ENCODE measurements around the gene GNAI2. TPM values are rescaled to one million over a fixed set of nuclear protein-coding genes. Genes with fewer than 3 reads are reported as not detected.
"Not testable (repeated sequence)": the region's sequence is repeated elsewhere in the genome, so short reads cannot be mapped to it uniquely, and the experiment has no call there.

The GNAI2 gene
- total RNA-seq, 1 donor from 2014 or later, result 300 TPM

- no peak for DNase-seq (ENCODE audit: low read depth)
Measured at GRCh38 chr3:50204804-50205412, 31.1 kb upstream of the GNAI2 start, which contains the start of gene SLC38A3. TSS of gene SLC38A3 (plus strand) at chr3:50205271. CDS start at chr3:50214200, 8,929 bp downstream.

GRCh38 chr3:50205413-50206276 lies 30.4 kb upstream of the GNAI2 start:
- no peak for DNase-seq (ENCODE audit: low read depth)

GRCh38 chr3:50207359-50208042 lies 28.5 kb upstream of the GNAI2 start:
- no peak for DNase-seq (ENCODE audit: low read depth)

- DNase-seq (ENCODE audit: low read depth), result no peak
Measured at GRCh38 chr3:50208677-50209344, 27.2 kb upstream of the GNAI2 start.

- no peak for DNase-seq (ENCODE audit: low read depth)
Measured at GRCh38 chr3:50210176-50210509, 25.9 kb upstream of the GNAI2 start.

- DNase-seq (ENCODE audit: low read depth), result no peak
Measured at GRCh38 chr3:50210510-50211367, 25.3 kb upstream of the GNAI2 start.

- not testable (repeated sequence) for DNase-seq (ENCODE audit: low read depth)
Measured at GRCh38 chr3:50211368-50211717, 24.7 kb upstream of the GNAI2 start.

GRCh38 chr3:50211930-50212329 lies 24.1 kb upstream of the GNAI2 start:
- peak; percentile 84 for DNase-seq (ENCODE audit: low read depth)

GRCh38 chr3:50212502-50212901 lies 23.5 kb upstream of the GNAI2 start:
- no peak for DNase-seq (ENCODE audit: low read depth)

- DNase-seq (ENCODE audit: low read depth), result no peak
Measured at GRCh38 chr3:50212971-50213370, 23.0 kb upstream of the GNAI2 start.

GRCh38 chr3:50213373-50213772 lies 22.6 kb upstream of the GNAI2 start:
- DNase-seq (ENCODE audit: low read depth), result no peak

GRCh38 chr3:50214824-50215223 lies 21.2 kb upstream of the GNAI2 start:
- DNase-seq (ENCODE audit: low read depth), result no peak

GRCh38 chr3:50215529-50215928 lies 20.5 kb upstream of the GNAI2 start:
- DNase-seq (ENCODE audit: low read depth), result no peak

GRCh38 chr3:50217681-50218080 lies 18.3 kb upstream of the GNAI2 start:
- no peak for DNase-seq (ENCODE audit: low read depth)

GRCh38 chr3:50218448-50218847 lies 17.6 kb upstream of the GNAI2 start:
- no peak for DNase-seq (ENCODE audit: low read depth)

GRCh38 chr3:50219285-50219684 lies 16.7 kb upstream of the GNAI2 start:
- DNase-seq (ENCODE audit: low read depth), result no peak

GRCh38 chr3:50220109-50220508 lies 15.9 kb upstream of the GNAI2 start:
- no peak for DNase-seq (ENCODE audit: low read depth)

- DNase-seq (ENCODE audit: low read depth), result no peak
Measured at GRCh38 chr3:50221051-50221410, 15.0 kb upstream of the GNAI2 start.

GRCh38 chr3:50221411-50222168 lies 14.4 kb upstream of the GNAI2 start:
- no peak for DNase-seq (ENCODE audit: low read depth)

GRCh38 chr3:50222169-50222528 lies 13.9 kb upstream of the GNAI2 start:
- no peak for DNase-seq (ENCODE audit: low read depth)

- DNase-seq (ENCODE audit: low read depth), result no peak
Measured at GRCh38 chr3:50224639-50225038, 11.4 kb upstream of the GNAI2 start.
